IPS-18c (cell line): Measurements from ENCODE around the gene FANCI.

Experiments
- H3K4me3 ChIP-seq: 2 replicates; pipeline ENCODE4 v1.7.0; 2013; ENCODE audit warnings: low read depth, mild to moderate bottlenecking, low read length, moderate library complexity; ENCODE audit not compliant: insufficient read depth
- H3K9me3 ChIP-seq: one replicate; pipeline ENCODE4 v1.6.1; 2013; ENCODE audit warnings: mild to moderate bottlenecking, low read length, moderate library complexity; ENCODE audit not compliant: control insufficient read depth, insufficient read depth

The FANCI gene

GRCh38 chr15:89278307-89278706 is 34.5 kb downstream of the FANCI start:
- H3K9me3 ChIP-seq = no peaks in the 10 kb centered on the region
- no peak overlapping the region for H3K4me3 ChIP-seq

GRCh38 chr15:89282631-89283030 is 38.9 kb downstream of the FANCI start:
- H3K4me3 ChIP-seq = no peak overlapping the region
- no peaks in the 10 kb centered on the region for H3K9me3 ChIP-seq

- H3K4me3 ChIP-seq = no peak overlapping the region
- no peaks in the 10 kb centered on the region for H3K9me3 ChIP-seq
These were observed 39.4 kb downstream of the FANCI start for GRCh38 chr15:89283201-89283600.

GRCh38 chr15:89291934-89292438 is 48.2 kb downstream of the FANCI start:
- Histone ChIP-seq H3K4me3 (no peak overlapping the region), H3K9me3 (no peaks in the 10 kb centered on the region)

GRCh38 chr15:89293012-89293411 is 49.2 kb downstream of the FANCI start:
- Histone ChIP-seq H3K4me3 (no peak overlapping the region), H3K9me3 (no peaks in the 10 kb centered on the region)

- no peaks in the 10 kb centered on the region for H3K9me3 ChIP-seq
These were observed 56.1 kb downstream of the FANCI start for GRCh38 chr15:89299896-89300295.

GRCh38 chr15:89301304-89302089 is 57.7 kb downstream of the FANCI start:
- Histone ChIP-seq H3K9me3 (no peaks in the 10 kb centered on the region), H3K4me3 (no peak overlapping the region)

More at GRCh38 chr15:89299896-89300295, 56.1 kb downstream of the FANCI start:
- no peak overlapping the region for H3K4me3 ChIP-seq

GRCh38 chr15:89303986-89304385 is 60.2 kb downstream of the FANCI start:
- Histone ChIP-seq H3K4me3 (no peak overlapping the region), H3K9me3 (no peaks in the 10 kb centered on the region)

- H3K4me3 ChIP-seq = no peak overlapping the region
- H3K9me3 ChIP-seq = no peaks in the 10 kb centered on the region
These were observed 61.6 kb downstream of the FANCI start for GRCh38 chr15:89305395-89305794.

GRCh38 chr15:89307046-89307587 is 63.3 kb downstream of the FANCI start:
- H3K9me3 ChIP-seq = no peaks in the 10 kb centered on the region
- H3K4me3 ChIP-seq = no peak overlapping the region

GRCh38 chr15:89307791-89308190 is 64.0 kb downstream of the FANCI start:
- Histone ChIP-seq H3K9me3 (no peaks in the 10 kb centered on the region), H3K4me3 (no peak overlapping the region)

- H3K4me3 ChIP-seq = no peak overlapping the region
- H3K9me3 ChIP-seq = no peaks in the 10 kb centered on the region
These were observed 64.5 kb downstream of the FANCI start for GRCh38 chr15:89308236-89308635.

- Histone ChIP-seq H3K4me3 (no peak overlapping the region), H3K9me3 (no peaks in the 10 kb centered on the region)
These were observed 66.2 kb downstream of the FANCI start for GRCh38 chr15:89309993-89310392.

GRCh38 chr15:89315375-89315929 is 71.7 kb downstream of the FANCI start:
- H3K4me3 ChIP-seq = no peak overlapping the region

GRCh38 chr15:89316504-89316903 is 72.7 kb downstream of the FANCI start:
- H3K9me3 ChIP-seq = no peaks in the 10 kb centered on the region
- no peak overlapping the region for H3K4me3 ChIP-seq

More at GRCh38 chr15:89315375-89315929, 71.7 kb downstream of the FANCI start:
- H3K9me3 ChIP-seq = no peaks in the 10 kb centered on the region

- Histone ChIP-seq H3K4me3 (no peak overlapping the region), H3K9me3 (no peaks in the 10 kb centered on the region)
These were observed 73.5 kb downstream of the FANCI start for GRCh38 chr15:89317186-89317720.

GRCh38 chr15:89319678-89320077 is 75.9 kb downstream of the FANCI start:
- no peak overlapping the region for H3K4me3 ChIP-seq
- no peaks in the 10 kb centered on the region for H3K9me3 ChIP-seq

GRCh38 chr15:89320200-89320599 is 76.4 kb downstream of the FANCI start:
- Histone ChIP-seq H3K4me3 (no peak overlapping the region), H3K9me3 (no peaks in the 10 kb centered on the region)
